SK-N-DZ (cell line): ENCODE measurements around the gene HDAC8.

Experiments
- DNase-seq: peaks from one replicate; pipeline ENCODE4 v3.0.0-alpha.2; 2015; ENCODE audit warnings: low spot score
- small RNA-seq, 2 experiments: library from RNA; depleted of rRNA; stranded (forward); fragments of <200 nt; gene quantifications; one replicate each; pipeline ENCODE3, GENCODE V24; 2014

Gene HDAC8

GRCh38 chrX:72297953-72298730 is 274.5 kb downstream of the HDAC8 start:
- DNase-seq, result no peak

- DNase-seq, result no peak
Observed at GRCh38 chrX:72296991-72297390, 275.7 kb downstream of the HDAC8 start.

DNA sequence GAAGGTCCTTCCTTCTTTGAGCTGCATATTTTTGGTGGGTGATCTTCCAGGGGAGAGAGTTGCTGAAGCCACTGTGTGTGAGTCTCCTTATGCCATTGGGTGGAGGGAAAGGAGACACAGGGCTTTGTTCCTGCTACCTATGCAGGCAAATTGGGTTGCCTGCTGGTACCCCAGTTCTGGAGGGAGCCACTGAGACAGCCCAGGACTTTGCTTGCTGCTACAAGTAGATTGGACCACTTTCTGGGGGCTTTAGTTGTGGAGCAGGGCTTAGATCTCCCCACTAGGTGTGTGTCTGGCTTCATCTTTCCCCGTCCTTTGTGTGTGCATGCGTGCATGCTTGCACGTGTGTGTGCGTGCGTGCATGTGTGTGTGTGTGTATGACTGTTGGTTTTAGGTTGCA is 276.9 kb downstream of the HDAC8 start:
- no peak for DNase-seq

DNA sequence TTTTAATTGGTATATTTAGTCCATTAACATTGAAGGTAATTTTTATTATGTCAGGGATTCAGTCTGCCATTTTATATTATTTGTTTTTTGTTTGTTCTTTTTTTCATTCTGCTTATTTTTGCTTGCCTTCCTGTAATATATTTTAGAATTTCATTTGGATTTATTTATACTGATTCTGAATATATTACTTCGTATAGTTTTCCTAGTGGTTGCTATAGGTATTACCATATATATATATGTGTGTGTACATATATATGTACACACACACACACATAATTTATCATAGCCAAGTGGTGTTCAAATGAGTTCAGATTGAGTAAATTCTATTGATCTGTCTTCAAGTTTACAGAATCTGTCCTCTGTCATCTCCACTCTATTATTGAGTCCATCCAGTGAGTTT is 278.1 kb downstream of the HDAC8 start:
- DNase-seq, result no peak

- DNase-seq, result no peak
Observed at GRCh38 chrX:72282302-72282701, 290.3 kb downstream of the HDAC8 start.

DNA sequence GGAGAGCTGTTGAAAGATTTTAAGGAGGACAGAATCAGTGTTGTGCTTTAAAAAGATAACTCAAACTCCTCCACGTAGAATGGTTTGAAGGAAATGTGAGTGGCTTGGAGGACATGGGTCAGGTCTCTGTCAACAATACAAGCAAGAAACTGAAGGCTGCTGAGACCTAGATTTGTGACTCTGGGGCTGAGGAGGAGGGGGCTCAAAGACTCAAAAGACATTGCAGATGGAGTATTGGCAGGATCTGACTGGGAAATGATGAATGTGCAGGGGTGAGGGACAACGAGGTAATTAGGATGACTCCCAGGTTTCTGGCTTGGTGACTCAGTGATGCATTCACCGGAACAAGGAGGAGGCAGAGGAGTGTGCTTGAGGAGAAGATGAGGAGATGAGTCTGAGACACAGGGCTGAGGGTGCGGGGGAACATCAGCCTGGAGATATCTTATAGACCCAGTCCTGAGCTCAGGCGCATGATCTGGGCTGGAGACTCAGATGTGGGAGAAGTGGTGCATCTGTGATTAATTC is 292.3 kb downstream of the HDAC8 start:
- DNase-seq, result no peak

Small RNA genes lying within 50 kb of the gene (small RNA-seq; reads per million reads assigned to genes)
- 0 reads per million in 2 experiments for gene RF00019
- 1.9 to 11.7 reads per million in 2 experiments for gene RNU2-68P
